NCI-H69 (cell line): ENCODE measurements around the gene HIGD2A.
"Not testable (repeated sequence)": the region's sequence is repeated elsewhere in the genome, so short reads cannot be mapped to it uniquely, and the experiment has no call there.

Source experiments
- DNase-seq: peaks from one replicate; lab custom pipeline; 2025; lab: John Stamatoyannopoulos, UW

Gene HIGD2A

GRCh38 chr5:176394881-176395675 lies 6.5 kb downstream of the HIGD2A start:
- DNase-seq: no peak

DNA sequence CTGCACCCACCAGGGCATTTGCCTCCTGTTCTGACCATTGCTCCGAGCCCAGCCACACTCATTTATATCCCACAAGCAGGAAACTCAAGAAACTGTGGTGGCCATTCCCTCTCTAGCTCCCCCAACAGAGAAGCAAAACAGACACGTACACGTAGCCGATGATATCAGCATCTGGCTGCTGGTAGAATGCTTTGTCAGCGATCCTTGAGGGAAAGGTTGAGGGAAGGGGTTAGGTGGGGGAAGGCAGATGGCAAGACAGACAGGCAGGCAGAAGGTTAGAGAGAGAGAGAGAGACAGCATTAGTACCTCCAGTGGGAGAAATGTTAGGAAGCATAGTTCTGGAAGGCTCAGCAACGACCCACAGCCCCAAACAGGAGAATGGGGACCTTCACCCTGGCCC lies 7.8 kb downstream of the HIGD2A start:
- no peak for DNase-seq

GRCh38 chr5:176397736-176398420 lies 9.3 kb downstream of the HIGD2A start:
- DNase-seq: no peak

GRCh38 chr5:176400382-176401156 lies 12.0 kb downstream of the HIGD2A start:
- no peak for DNase-seq

DNA sequence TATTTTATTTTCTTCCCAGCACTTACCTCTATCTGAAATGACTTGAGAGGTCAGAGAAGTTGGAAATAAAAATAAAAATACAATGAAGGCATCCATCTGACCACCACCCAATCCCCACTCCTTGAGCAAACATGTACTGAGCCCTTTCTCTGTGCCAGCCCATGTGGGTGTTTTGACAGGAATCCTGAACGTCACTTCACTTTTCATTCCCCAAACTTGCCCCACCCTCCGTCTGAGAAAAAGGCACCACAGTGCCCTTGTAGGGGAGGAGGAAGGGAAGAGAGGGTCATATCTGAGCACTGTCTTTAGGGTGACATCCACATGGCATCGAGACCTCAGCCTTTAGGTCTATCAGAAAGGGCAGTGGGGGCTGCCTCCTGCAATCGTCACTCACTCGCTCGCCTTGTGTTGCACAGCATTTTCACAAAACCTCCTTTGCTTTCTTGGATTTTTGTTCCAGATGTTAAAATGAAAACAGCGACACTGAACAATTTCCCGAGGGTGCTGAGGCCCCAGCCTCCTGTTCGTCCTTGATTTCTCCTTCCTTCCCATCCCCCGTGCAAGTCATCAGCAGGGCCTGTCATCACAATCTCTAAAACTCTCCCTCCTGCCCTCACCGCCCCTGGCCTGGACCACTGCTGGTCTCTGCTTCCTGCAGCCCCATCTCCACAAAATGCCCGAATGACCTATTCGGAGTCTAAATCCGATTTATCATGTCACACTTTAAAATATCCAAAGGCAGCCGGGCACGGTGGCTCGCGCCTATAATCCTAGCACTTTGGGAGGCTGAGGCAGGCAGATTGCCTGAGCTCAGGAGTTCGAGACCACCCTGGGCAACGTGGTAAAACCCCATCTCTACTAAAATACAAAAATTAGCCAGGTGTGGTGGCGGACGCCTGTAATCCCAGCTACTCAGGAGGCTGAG lies 13.0 kb downstream of the HIGD2A start:
- no peak for DNase-seq

DNA sequence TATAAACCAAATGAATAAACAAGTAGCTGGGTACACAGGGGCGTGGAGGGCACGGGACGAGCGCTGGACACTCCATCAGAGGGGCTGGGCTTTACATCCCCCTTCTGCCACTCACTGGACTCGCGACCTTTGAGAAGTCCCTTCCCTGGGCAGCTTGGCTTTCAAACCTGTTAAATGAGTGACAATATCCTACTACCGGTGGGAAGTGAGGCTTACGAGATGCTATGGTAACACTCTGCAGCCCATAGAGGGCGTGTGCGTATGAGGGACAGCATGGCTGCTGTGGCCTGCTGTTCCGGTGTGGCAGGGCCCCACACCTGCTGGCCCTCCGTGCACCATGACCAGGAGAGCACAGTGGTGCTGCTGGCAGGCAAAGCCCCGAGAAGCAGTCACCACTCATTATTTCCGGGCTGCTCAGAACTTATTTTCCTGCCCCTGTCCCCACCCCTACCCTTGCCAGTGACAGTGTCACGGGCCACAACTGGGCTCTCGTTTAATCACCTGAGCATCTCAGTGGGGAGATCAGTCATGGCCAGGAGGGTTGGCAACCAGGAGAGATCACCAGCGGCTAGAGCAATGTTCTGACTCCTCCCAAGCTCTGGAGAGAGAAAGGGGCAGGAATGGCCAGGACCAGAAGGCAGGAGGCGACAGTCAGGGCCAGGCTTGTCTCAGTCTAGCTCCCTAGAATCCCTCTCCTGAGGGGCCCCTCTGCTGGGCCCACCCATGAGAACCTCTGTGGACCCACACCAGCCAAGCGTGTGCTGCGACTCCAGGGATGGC lies 17.3 kb downstream of the HIGD2A start:
- no peak for DNase-seq

GRCh38 chr5:176406436-176407052 lies 18.0 kb downstream of the HIGD2A start:
- no peak for DNase-seq

DNA sequence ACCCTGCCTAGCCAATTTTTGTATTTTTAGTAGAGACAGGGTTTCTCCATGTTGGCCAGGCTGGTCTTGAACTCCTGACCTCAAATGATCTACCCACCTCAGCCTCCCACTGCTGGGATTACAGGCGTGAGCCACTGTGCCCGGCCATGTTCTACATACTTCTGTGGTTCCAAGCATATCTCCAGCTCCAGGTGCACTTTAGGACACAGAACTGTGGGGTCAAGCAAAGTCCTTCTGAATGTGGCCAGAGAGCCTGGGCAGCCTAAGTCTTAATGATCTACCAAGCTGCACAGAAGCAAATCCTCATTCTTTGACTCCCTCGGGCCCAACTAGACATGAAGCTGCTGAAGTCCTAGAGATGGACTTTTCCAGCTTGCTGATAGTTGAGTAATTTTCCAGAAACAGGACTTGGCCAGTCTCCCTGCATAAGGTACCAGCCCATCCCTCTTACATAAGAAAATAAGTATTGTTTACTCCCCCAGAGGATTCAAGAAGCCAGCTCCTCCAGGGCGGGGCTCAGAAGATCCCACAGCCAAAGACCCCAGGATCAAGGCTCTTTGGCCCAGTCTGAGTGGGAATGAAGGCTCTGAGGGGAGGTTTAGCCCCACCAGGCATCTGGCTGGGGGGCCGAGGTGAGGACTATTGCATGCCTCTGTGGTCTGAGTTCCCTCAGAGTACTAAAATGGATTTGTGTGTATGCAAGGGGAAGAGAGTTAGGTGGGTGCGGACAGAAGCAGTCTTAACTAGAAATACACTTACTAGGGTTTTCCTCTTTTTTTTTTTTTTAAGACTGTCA lies 19.1 kb downstream of the HIGD2A start:
- DNase-seq: no peak

GRCh38 chr5:176408252-176408573 lies 19.7 kb downstream of the HIGD2A start:
- not testable (repeated sequence) for DNase-seq

- DNase-seq: no peak
Measured at GRCh38 chr5:176408590-176408989, 20.0 kb downstream of the HIGD2A start.

- no peak for DNase-seq
Measured at GRCh38 chr5:176409765-176410164, 21.2 kb downstream of the HIGD2A start.

GRCh38 chr5:176410486-176411180 lies 22.1 kb downstream of the HIGD2A start:
- DNase-seq: no peak

- DNase-seq: no peak
Measured at GRCh38 chr5:176412517-176413254, 24.1 kb downstream of the HIGD2A start.

DNA sequence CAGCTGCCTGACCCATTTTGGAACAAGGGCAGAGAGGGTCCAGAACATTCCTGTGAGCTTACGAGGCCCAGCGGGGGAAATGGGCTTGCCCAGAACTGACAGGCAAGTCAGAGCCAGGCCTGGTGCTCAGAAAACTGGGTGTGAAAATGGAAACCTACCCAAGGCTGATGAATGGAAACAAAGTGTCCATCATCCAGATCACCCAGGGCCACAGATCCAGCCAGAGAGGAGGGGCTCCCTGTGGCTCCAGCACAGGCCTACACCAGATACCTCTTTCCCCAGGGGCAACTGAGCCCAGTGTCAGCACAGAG lies 24.7 kb downstream of the HIGD2A start:
- no peak for DNase-seq

GRCh38 chr5:176413709-176414191 lies 25.2 kb downstream of the HIGD2A start:
- DNase-seq: no peak

- DNase-seq: no peak
Measured at GRCh38 chr5:176414704-176415103, 26.2 kb downstream of the HIGD2A start.

- peak; percentile 50 for DNase-seq
Measured at GRCh38 chr5:176415240-176415951, 26.8 kb downstream of the HIGD2A start.
